ENCODE data around the gene PPARD. TPM values are rescaled to one million over a fixed set of nuclear protein-coding genes. Genes with fewer than 3 reads are reported as not detected.
"Not testable (repeated sequence)": the region's sequence is repeated elsewhere in the genome, so short reads cannot be mapped to it uniquely, and the experiment has no call there.

PPARD gene
- total and polyA plus RNA-seq, 2 experiments from 2014 or later: 15.9 to 21.7 TPM

GRCh38 chr6:35304299-35304698 lies 38.1 kb upstream of the PPARD start:
- in situ Hi-C loops (cut with MboI): loop anchor here (25.0 kb wide), 1 partner anchor 433 kb away; the partner anchor contains the start of gene ARMC12
- Histone ChIP-seq H3K4me3 (no peak overlapping the region), H4K20me1 (ENCODE audit: insufficient read depth) (no peaks in the 10 kb centered on the region), H3F3A (ENCODE audit: insufficient read depth) (no peaks in the 10 kb centered on the region), H3K9ac (no peak overlapping the region), H3K36me3 (ENCODE audit: low read depth) (no peaks in the 10 kb centered on the region), H3K27me3 (replicated peaks; ENCODE audit: insufficient read depth) (no peaks in the 10 kb centered on the region), H3K9me2 (ENCODE audit: insufficient read depth) (no peaks in the 10 kb centered on the region), H2AFZ (no peak overlapping the region), H3K9me3 (ENCODE audit: low read depth) (no peaks in the 10 kb centered on the region), H3K4me2 (ENCODE audit: unreplicated experiment) (no peak overlapping the region), H3K79me2 (ENCODE audit: insufficient read depth) (no peaks in the 10 kb centered on the region), H3K27ac (no peak overlapping the region), H3K4me1 (ENCODE audit: insufficient read depth) (no peaks in the 10 kb centered on the region)
- no peak for DNase-seq
- TF ChIP-seq EZH2phosphoT487 (IDR thresholded peaks at IDR 0.05; ENCODE audit: insufficient read depth, low read depth) (no peak), EZH2 (IDR thresholded peaks at IDR 0.05; ENCODE audit: insufficient read depth, poor library complexity, severe bottlenecking) (no peak)
- WGBS, 2 experiments (ENCODE audit: low coverage in 1 of 2, low lambda C conversion rate in 2 of 2, missing lambda C conversion rate in 2 of 2): 86 to 100% methylated on average over 1 of the region's 1 CpG

GRCh38 chr6:35305117-35305516 lies 37.2 kb upstream of the PPARD start:
- H3K27ac ChIP-seq: no peak overlapping the region
- 95% methylated on average over 8 of the region's 8 CpGs for WGBS, 2 experiments (ENCODE audit: low coverage in 1 of 2, low lambda C conversion rate in 2 of 2, missing lambda C conversion rate in 2 of 2)
- H3K4me2 ChIP-seq (ENCODE audit: unreplicated experiment): no peak overlapping the region
- in situ Hi-C loops (cut with MboI): loop anchor here (25.0 kb wide), 1 partner anchor 432 kb away; the partner anchor contains the start of gene ARMC12
- no peak overlapping the region for H3K9ac ChIP-seq
- no peaks in the 10 kb centered on the region for H3K27me3 ChIP-seq (replicated peaks; ENCODE audit: insufficient read depth)
- H4K20me1 ChIP-seq (ENCODE audit: insufficient read depth): no peaks in the 10 kb centered on the region
- H3K9me2 ChIP-seq (ENCODE audit: insufficient read depth): no peaks in the 10 kb centered on the region
- H3K4me1 ChIP-seq (ENCODE audit: insufficient read depth): no peaks in the 10 kb centered on the region
- no peaks in the 10 kb centered on the region for H3F3A ChIP-seq (ENCODE audit: insufficient read depth)
- no peak for DNase-seq
- no peak overlapping the region for H3K4me3 ChIP-seq
- H2AFZ ChIP-seq: no peak overlapping the region
- no peaks in the 10 kb centered on the region for H3K79me2 ChIP-seq (ENCODE audit: insufficient read depth)
- H3K9me3 ChIP-seq (ENCODE audit: low read depth): no peaks in the 10 kb centered on the region
- no peak for TF ChIP-seq EZH2phosphoT487 (IDR thresholded peaks at IDR 0.05; ENCODE audit: insufficient read depth, low read depth)
- no peaks in the 10 kb centered on the region for H3K36me3 ChIP-seq (ENCODE audit: low read depth)

GRCh38 chr6:35307138-35307537 lies 35.2 kb upstream of the PPARD start:
- H3K4me1 ChIP-seq (ENCODE audit: insufficient read depth); H3K79me2 ChIP-seq (ENCODE audit: insufficient read depth); H3K27ac ChIP-seq; H3F3A ChIP-seq (ENCODE audit: insufficient read depth); H3K9me2 ChIP-seq (ENCODE audit: insufficient read depth); H3K36me3 ChIP-seq (ENCODE audit: low read depth); H3K27me3 ChIP-seq (replicated peaks; ENCODE audit: insufficient read depth); H4K20me1 ChIP-seq (ENCODE audit: insufficient read depth); H3K4me2 ChIP-seq (ENCODE audit: unreplicated experiment); H3K9me3 ChIP-seq (ENCODE audit: low read depth); H2AFZ ChIP-seq; DNase-seq; H3K4me3 ChIP-seq; H3K9ac ChIP-seq: not testable (repeated sequence)
- 84 to 87% methylated on average over 15 of the region's 15 CpGs for WGBS, 2 experiments (ENCODE audit: low coverage in 1 of 2, low lambda C conversion rate in 2 of 2, missing lambda C conversion rate in 2 of 2)
- in situ Hi-C loops (cut with MboI): loop anchor here (25.0 kb wide), 1 partner anchor 430 kb away; the partner anchor contains the start of gene ARMC12

GRCh38 chr6:35308543-35308942 lies 33.8 kb upstream of the PPARD start:
- not testable (repeated sequence) for H2AFZ ChIP-seq; H3K9ac ChIP-seq; H3K9me2 ChIP-seq (ENCODE audit: insufficient read depth); H3K9me3 ChIP-seq (ENCODE audit: low read depth); H3K27me3 ChIP-seq (replicated peaks; ENCODE audit: insufficient read depth); H3K79me2 ChIP-seq (ENCODE audit: insufficient read depth); H3K27ac ChIP-seq; H3K4me1 ChIP-seq (ENCODE audit: insufficient read depth); H3K4me3 ChIP-seq; H3K36me3 ChIP-seq (ENCODE audit: low read depth); H3K4me2 ChIP-seq (ENCODE audit: unreplicated experiment); H3F3A ChIP-seq (ENCODE audit: insufficient read depth); H4K20me1 ChIP-seq (ENCODE audit: insufficient read depth); DNase-seq
- in situ Hi-C loops (cut with MboI): loop anchor here (25.0 kb wide), 1 partner anchor 429 kb away; the partner anchor contains the start of gene ARMC12
- WGBS, 2 experiments (ENCODE audit: low coverage in 1 of 2, low lambda C conversion rate in 2 of 2, missing lambda C conversion rate in 2 of 2): 85 to 94% methylated on average over 2 of the region's 2 CpGs

GRCh38 chr6:35309611-35310264 lies 32.6 kb upstream of the PPARD start:
- Histone ChIP-seq H3K36me3 (ENCODE audit: low read depth) (no peaks in the 10 kb centered on the region), H3K79me2 (ENCODE audit: insufficient read depth) (no peaks in the 10 kb centered on the region), H3K9ac (no peak overlapping the region), H4K20me1 (ENCODE audit: insufficient read depth) (no peaks in the 10 kb centered on the region), H3K4me3 (no peak overlapping the region), H2AFZ (no peak overlapping the region), H3K27ac (no peak overlapping the region), H3F3A (ENCODE audit: insufficient read depth) (no peaks in the 10 kb centered on the region), H3K9me2 (ENCODE audit: insufficient read depth) (no peaks in the 10 kb centered on the region), H3K27me3 (replicated peaks; ENCODE audit: insufficient read depth) (no peaks in the 10 kb centered on the region), H3K4me2 (ENCODE audit: unreplicated experiment) (no peak overlapping the region), H3K4me1 (ENCODE audit: insufficient read depth) (no peaks in the 10 kb centered on the region), H3K9me3 (ENCODE audit: low read depth) (no peaks in the 10 kb centered on the region)
- WGBS, 2 experiments (ENCODE audit: low coverage in 1 of 2, low lambda C conversion rate in 2 of 2, missing lambda C conversion rate in 2 of 2): 84 to 87% methylated on average over 8 to 9 of the region's 9 CpGs
- no peak for DNase-seq
- in situ Hi-C loops (cut with MboI): loop anchor here (25.0 kb wide), 1 partner anchor 428 kb away; the partner anchor contains the start of gene ARMC12
- no peak for TF ChIP-seq EZH2phosphoT487 (IDR thresholded peaks at IDR 0.05; ENCODE audit: insufficient read depth, low read depth)
- no peak for TF ChIP-seq EZH2 (IDR thresholded peaks at IDR 0.05; ENCODE audit: insufficient read depth, poor library complexity, severe bottlenecking)
